ENCODE measurements around the gene FBXL5.

The FBXL5 gene

DNA sequence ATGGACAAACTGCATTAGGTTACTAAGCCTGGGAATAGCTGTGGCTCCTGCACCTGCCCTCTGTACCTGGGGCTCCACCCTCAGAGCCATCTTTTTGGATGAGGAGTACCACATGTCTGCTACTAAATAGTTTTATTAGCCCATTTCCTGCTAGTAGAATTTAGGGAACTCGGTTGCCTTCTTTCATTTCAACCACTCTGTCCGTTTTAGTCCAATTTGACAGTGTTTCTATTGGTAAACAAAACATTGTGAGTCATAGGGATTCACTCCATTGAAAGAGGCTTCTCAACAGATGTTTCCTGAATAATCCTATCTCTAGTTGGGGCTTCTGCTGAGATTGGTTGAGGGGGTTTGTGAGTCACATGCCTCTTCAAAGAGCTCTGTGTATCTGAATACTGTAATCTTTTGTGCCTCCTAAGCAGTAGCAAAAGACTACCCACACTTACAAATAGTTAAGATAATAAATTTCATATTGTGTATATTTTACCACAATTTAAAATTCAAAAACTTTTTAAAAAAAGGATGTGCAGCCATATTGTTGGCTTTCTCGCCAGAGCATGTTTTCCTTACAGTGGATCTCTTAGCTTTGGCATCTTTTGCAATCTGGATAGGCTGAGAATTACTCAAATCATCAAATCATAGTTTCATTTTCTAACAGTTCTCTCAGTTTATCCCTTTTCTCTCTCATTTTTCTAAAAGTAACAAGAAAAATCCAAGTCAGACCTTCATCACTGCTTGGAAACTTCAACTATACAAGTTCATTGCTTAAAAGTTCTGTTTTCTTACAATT is 36.4 kb upstream of the FBXL5 start:
- DNase-seq (ENCODE audit: low spot score): no peak
- peak overlapping the region; percentile 98 for H3K27ac ChIP-seq (ENCODE audit: poor library complexity, severe bottlenecking)
- peak; percentile 15; the same call in 1 of the 3 replicates for ATAC-seq (ENCODE audit: low read depth)

DNA sequence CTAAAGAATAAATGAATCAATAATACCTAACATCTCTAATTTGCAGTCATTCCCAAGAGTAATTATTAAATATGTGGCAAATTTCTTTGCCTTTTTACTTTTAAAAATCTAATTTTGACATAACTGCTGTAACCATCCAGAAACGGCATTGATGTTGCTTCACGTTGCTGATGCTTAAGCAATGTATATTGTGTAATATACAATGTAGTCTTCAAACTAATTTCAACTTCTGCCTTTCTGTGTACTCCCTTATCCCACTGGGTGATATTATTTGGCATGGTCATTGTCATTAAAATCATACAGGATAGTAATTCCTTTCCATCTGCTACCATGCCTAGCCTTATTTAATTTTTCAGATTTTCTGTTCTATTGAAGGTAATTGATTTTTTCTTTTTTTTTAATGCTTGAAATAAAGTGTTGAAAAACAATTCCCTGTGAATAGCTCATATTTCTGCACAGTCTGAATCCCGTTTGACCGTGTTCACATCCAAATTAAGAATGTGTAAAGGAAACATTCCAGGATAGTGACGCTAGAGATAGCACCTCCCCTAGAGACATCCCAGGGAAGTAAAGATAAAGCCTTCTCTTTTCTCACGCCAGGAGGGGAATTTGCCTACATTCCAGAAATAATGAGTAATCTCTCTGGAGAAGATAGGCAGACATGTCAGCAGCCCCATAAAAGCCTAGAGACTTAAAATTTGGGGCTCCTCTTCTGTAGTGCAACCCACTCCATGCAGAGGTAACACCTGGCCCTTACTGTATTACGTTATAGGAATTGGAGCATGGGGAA is 35.1 kb upstream of the FBXL5 start:
- no peak for DNase-seq (ENCODE audit: low spot score)
- TF ChIP-seq, protein P1, sequence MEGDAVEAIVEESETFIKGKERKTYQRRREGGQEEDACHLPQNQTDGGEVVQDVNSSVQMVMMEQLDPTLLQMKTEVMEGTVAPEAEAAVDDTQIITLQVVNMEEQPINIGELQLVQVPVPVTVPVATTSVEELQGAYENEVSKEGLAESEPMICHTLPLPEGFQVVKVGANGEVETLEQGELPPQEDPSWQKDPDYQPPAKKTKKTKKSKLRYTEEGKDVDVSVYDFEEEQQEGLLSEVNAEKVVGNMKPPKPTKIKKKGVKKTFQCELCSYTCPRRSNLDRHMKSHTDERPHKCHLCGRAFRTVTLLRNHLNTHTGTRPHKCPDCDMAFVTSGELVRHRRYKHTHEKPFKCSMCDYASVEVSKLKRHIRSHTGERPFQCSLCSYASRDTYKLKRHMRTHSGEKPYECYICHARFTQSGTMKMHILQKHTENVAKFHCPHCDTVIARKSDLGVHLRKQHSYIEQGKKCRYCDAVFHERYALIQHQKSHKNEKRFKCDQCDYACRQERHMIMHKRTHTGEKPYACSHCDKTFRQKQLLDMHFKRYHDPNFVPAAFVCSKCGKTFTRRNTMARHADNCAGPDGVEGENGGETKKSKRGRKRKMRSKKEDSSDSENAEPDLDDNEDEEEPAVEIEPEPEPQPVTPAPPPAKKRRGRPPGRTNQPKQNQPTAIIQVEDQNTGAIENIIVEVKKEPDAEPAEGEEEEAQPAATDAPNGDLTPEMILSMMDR (IDR thresholded peaks at IDR 0.05; ENCODE audit: poor library complexity, severe bottlenecking): no peak
- ATAC-seq (ENCODE audit: low read depth): peak; percentile 76

More for the DNA sequence above, 36.4 kb upstream of the FBXL5 start:
- no peaks in the 10 kb centered on the region for H3K27me3 ChIP-seq (ENCODE audit: insufficient read depth, poor library complexity, severe bottlenecking)
- no peaks in the 10 kb centered on the region for H3K9me3 ChIP-seq (ENCODE audit: severe bottlenecking)
- H3K4me3 ChIP-seq (ENCODE audit: severe bottlenecking): no peak overlapping the region
- H3K4me1 ChIP-seq (ENCODE audit: insufficient read depth, poor library complexity, severe bottlenecking): peaks cover 52% of the 10 kb centered on the region
- TF ChIP-seq, protein P1 (IDR thresholded peaks at IDR 0.05; ENCODE audit: poor library complexity, severe bottlenecking): no peak
- peaks cover 31% of the 10 kb centered on the region for H3K36me3 ChIP-seq (ENCODE audit: low read depth)

DNA sequence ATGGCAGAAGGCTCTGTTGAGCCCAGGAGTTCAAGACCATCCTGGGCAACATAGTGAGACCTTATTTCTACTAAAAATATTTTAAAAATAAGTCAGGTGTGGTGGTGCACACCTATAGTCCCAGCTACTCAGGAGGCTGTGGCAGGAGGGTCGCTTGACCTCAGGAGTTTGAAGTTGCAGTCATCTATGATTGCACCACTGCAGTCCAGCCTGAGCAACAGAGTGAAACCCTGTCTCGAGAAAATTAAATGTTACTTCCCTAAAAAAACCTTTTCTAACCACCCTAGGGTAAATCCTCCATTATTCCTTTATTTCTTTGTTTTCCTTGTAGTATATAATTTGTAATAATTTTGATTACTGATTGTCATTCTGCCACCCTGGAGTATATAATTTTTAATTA is 34.4 kb upstream of the FBXL5 start:
- ATAC-seq (ENCODE audit: low read depth) (no peak), DNase-seq (ENCODE audit: low spot score) (no peak)
- no peak overlapping the region for H3K4me3 ChIP-seq (ENCODE audit: severe bottlenecking)
- TF ChIP-seq, protein P1 (IDR thresholded peaks at IDR 0.05; ENCODE audit: poor library complexity, severe bottlenecking): no peak
- peaks cover 40% of the 10 kb centered on the region for H3K4me1 ChIP-seq (ENCODE audit: insufficient read depth, poor library complexity, severe bottlenecking)
- H3K36me3 ChIP-seq (ENCODE audit: low read depth): peaks cover 51% of the 10 kb centered on the region
- H3K27ac ChIP-seq (ENCODE audit: poor library complexity, severe bottlenecking): peak overlapping the region; percentile 98
- no peaks in the 10 kb centered on the region for H3K9me3 ChIP-seq (ENCODE audit: severe bottlenecking)
- no peaks in the 10 kb centered on the region for H3K27me3 ChIP-seq (ENCODE audit: insufficient read depth, poor library complexity, severe bottlenecking)

More for the DNA sequence above, 35.1 kb upstream of the FBXL5 start:
- Histone ChIP-seq H3K27me3 (ENCODE audit: insufficient read depth, poor library complexity, severe bottlenecking) (no peaks in the 10 kb centered on the region), H3K4me3 (ENCODE audit: severe bottlenecking) (no peak overlapping the region), H3K4me1 (ENCODE audit: insufficient read depth, poor library complexity, severe bottlenecking) (peaks cover 47% of the 10 kb centered on the region), H3K9me3 (ENCODE audit: severe bottlenecking) (no peaks in the 10 kb centered on the region), H3K27ac (ENCODE audit: poor library complexity, severe bottlenecking) (peak overlapping the region; percentile 98), H3K36me3 (ENCODE audit: low read depth) (peaks cover 44% of the 10 kb centered on the region)

DNA sequence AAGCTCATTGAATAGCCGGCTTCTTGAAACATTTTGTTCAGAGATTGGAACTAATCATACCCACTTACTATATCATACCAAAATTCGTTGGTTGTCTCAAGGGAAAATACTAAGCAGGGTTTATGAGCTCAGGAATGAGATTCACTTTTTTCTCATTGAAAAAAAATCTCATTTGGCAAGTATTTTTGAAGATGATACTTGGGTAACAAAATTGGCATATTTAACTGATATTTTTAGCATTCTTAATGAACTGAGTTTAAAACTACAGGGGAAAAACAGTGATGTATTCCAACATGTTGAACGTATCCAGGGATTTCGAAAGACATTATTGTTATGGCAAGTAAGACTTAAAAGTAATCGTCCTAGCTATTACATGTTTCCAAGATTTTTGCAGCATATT is 32.9 kb upstream of the FBXL5 start:
- TF ChIP-seq, protein P1 (IDR thresholded peaks at IDR 0.05; ENCODE audit: poor library complexity, severe bottlenecking): no peak
- peaks cover 64% of the 10 kb centered on the region for H3K36me3 ChIP-seq (ENCODE audit: low read depth)
- H3K4me1 ChIP-seq (ENCODE audit: insufficient read depth, poor library complexity, severe bottlenecking): peaks cover 42% of the 10 kb centered on the region
- peak overlapping the region; percentile 98 for H3K27ac ChIP-seq (ENCODE audit: poor library complexity, severe bottlenecking)
- no peaks in the 10 kb centered on the region for H3K27me3 ChIP-seq (ENCODE audit: insufficient read depth, poor library complexity, severe bottlenecking)
- ATAC-seq (ENCODE audit: low read depth) (no peak), DNase-seq (ENCODE audit: low spot score) (no peak)
- H3K4me3 ChIP-seq (ENCODE audit: severe bottlenecking): no peak overlapping the region
- no peaks in the 10 kb centered on the region for H3K9me3 ChIP-seq (ENCODE audit: severe bottlenecking)

Measured in RWPE2 (cell line).